Suprapubic skin (tissue), 4 donors: Measurements from ENCODE around the gene PPT1.

Experiments
- CTCF ChIP-seq, 2 donors: fragments of 200-600 bp in 1 of 2; fragments of 450-650 bp in 1 of 2; sonication (generic) in 1 of 2; IDR thresholded peaks; one replicate each; pipeline ENCODE4 v1.5.1; 2016 to 2019; ENCODE audit warnings: antibody characterized with exemption in 2 of 2, mild to moderate bottlenecking in 1 of 2, moderate library complexity in 1 of 2
- POLR2A ChIP-seq, 2 donors: fragments of 450-650 bp; IDR thresholded peaks; one replicate each; pipeline ENCODE4 v1.6.1; 2017; ENCODE audit warnings: antibody characterized with exemption in 2 of 2, mild to moderate bottlenecking in 2 of 2, moderate library complexity in 2 of 2
- POLR2AphosphoS5 ChIP-seq, 3 donors: sonication (generic); formaldehyde crosslinking; IDR thresholded peaks; one replicate each; pipeline ENCODE4 v1.6.1; 2017; ENCODE audit warnings: antibody characterized with exemption in 3 of 3

GRCh38 chr1:40096646-40096976 is 441 bp downstream of the PPT1 start:
- TF ChIP-seq CTCF (IDR thresholded peaks at IDR 0.05) (no peak), POLR2A (IDR thresholded peaks at IDR 0.05) (no peak), POLR2AphosphoS5 (IDR thresholded peaks at IDR 0.05) (no peak)
